Stimulated activated CD4-positive, alpha-beta T cell treated with anti-CD3 and anti-CD28 coated beads, TNF-alpha, amount 100 ng/mL, for 48 hours (primary cell): ENCODE measurements around the gene ZNF532.
"Not testable (repeated sequence)": the region's sequence is repeated elsewhere in the genome, so short reads cannot be mapped to it uniquely, and the experiment has no call there.

Source experiments
- DNase-seq, 3 donors: peaks; one replicate each; pipeline ENCODE4 v3.0.0-alpha.2; 2020; ENCODE audit warnings: low read depth in 3 of 3

The ZNF532 gene

GRCh38 chr18:58864146-58865032 lies at the start of gene ZNF532:
TSS of gene ZNF532 (plus strand) at chr18:58864877. CDS start in a region left out here.
- DNase-seq = no peak

- DNase-seq = no peak
These were observed 45.6 kb upstream of the ZNF532 start for GRCh38 chr18:58819051-58819450.

- no peak for DNase-seq
These were observed 44.4 kb upstream of the ZNF532 start for GRCh38 chr18:58820251-58820650.

- DNase-seq = no peak
These were observed 41.7 kb upstream of the ZNF532 start for GRCh38 chr18:58822944-58823343.

GRCh38 chr18:58823412-58823811 lies 41.3 kb upstream of the ZNF532 start:
- DNase-seq = no peak

- DNase-seq = not testable (repeated sequence)
These were observed 37.8 kb upstream of the ZNF532 start for GRCh38 chr18:58826926-58827325.

GRCh38 chr18:58827428-58827827 lies 37.2 kb upstream of the ZNF532 start:
- DNase-seq = no peak

GRCh38 chr18:58827886-58828285 lies 36.8 kb upstream of the ZNF532 start:
- no peak for DNase-seq

GRCh38 chr18:58828399-58829121 lies 36.1 kb upstream of the ZNF532 start:
- no peak for DNase-seq

- no peak for DNase-seq
These were observed 35.4 kb upstream of the ZNF532 start for GRCh38 chr18:58829263-58829662.

GRCh38 chr18:58829886-58830285 lies 34.8 kb upstream of the ZNF532 start:
- not testable (repeated sequence) for DNase-seq

GRCh38 chr18:58831606-58832005 lies 33.1 kb upstream of the ZNF532 start:
- DNase-seq = no peak

GRCh38 chr18:58838165-58838860 lies 26.4 kb upstream of the ZNF532 start:
- no peak for DNase-seq

GRCh38 chr18:58838946-58839345 lies 25.7 kb upstream of the ZNF532 start:
- no peak for DNase-seq

GRCh38 chr18:58842978-58843687 lies 21.5 kb upstream of the ZNF532 start:
- DNase-seq = no peak

- no peak for DNase-seq
These were observed 21.0 kb upstream of the ZNF532 start for GRCh38 chr18:58843688-58844035.

GRCh38 chr18:58844871-58845270 lies 19.8 kb upstream of the ZNF532 start:
- DNase-seq = no peak

- no peak for DNase-seq
These were observed 18.6 kb upstream of the ZNF532 start for GRCh38 chr18:58845928-58846724.

- no peak for DNase-seq
These were observed 17.1 kb upstream of the ZNF532 start for GRCh38 chr18:58847383-58848071.

GRCh38 chr18:58848685-58849084 lies 16.0 kb upstream of the ZNF532 start:
- DNase-seq = no peak
